Measurements from ENCODE around the gene DIRAS2. TPM values are rescaled to one million over a fixed set of nuclear protein-coding genes. Genes with fewer than 3 reads are reported as not detected.

DIRAS2 gene
- total RNA-seq, 1 donor from 2014 or later = not detected

DNA sequence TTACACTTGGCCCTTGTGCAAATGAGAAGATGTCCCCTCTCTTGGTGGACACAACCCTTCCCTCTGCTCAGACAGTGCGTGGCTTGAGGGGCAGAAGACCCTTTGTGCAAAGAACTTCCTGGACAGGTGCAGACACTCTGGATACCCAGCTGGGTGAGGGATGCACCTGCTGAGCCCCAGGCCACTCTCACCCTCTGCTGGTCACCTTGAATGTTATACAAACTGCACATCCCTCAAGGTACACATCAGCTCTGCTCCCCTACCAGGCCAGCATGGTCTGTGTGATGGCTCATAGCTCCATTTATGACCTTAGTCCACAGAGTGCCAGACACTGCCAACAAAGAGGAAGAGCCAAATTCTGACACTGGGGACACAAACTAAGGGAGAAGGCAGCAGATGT lies 3.1 kb upstream of the DIRAS2 start:
- no peaks in the 10 kb centered on the region for H3K36me3 ChIP-seq
- no peak overlapping the region for H3K4me3 ChIP-seq
- intact Hi-C loops (cut with DNase I) = no loop called here
- H3K27ac ChIP-seq = no peak overlapping the region
- peaks cover 5% of the 10 kb centered on the region in 2 donors for H3K9me3 ChIP-seq
- TF ChIP-seq, protein P1, sequence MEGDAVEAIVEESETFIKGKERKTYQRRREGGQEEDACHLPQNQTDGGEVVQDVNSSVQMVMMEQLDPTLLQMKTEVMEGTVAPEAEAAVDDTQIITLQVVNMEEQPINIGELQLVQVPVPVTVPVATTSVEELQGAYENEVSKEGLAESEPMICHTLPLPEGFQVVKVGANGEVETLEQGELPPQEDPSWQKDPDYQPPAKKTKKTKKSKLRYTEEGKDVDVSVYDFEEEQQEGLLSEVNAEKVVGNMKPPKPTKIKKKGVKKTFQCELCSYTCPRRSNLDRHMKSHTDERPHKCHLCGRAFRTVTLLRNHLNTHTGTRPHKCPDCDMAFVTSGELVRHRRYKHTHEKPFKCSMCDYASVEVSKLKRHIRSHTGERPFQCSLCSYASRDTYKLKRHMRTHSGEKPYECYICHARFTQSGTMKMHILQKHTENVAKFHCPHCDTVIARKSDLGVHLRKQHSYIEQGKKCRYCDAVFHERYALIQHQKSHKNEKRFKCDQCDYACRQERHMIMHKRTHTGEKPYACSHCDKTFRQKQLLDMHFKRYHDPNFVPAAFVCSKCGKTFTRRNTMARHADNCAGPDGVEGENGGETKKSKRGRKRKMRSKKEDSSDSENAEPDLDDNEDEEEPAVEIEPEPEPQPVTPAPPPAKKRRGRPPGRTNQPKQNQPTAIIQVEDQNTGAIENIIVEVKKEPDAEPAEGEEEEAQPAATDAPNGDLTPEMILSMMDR (IDR thresholded peaks at IDR 0.05) = no peak
- H3K27me3 ChIP-seq = no peaks in the 10 kb centered on the region
- no peak for DNase-seq (ENCODE audit: low spot score in 2 of 2)
- no peaks in the 10 kb centered on the region for H3K4me1 ChIP-seq

GRCh38 chr9:90641884-90642487 lies 638 bp downstream of the DIRAS2 start:
- no peak for DNase-seq (ENCODE audit: low spot score in 2 of 2)
- intact Hi-C loops (cut with DNase I) = no loop called here
- Histone ChIP-seq H3K4me1 (no peaks in the 10 kb centered on the region), H3K27me3 (no peaks in the 10 kb centered on the region), H3K9me3 (no peaks in the 10 kb centered on the region), H3K4me3 (peak overlapping the region in 1 of 2 donors; percentile 17), H3K27ac (no peak overlapping the region), H3K36me3 (no peaks in the 10 kb centered on the region)
- TF ChIP-seq, protein P1 (IDR thresholded peaks at IDR 0.05) = no peak

- TF ChIP-seq, protein P1 (IDR thresholded peaks at IDR 0.05) = no peak
- no peak for DNase-seq (ENCODE audit: low spot score in 2 of 2)
- Histone ChIP-seq H3K9me3 (no peaks in the 10 kb centered on the region), H3K4me1 (no peaks in the 10 kb centered on the region), H3K27me3 (no peaks in the 10 kb centered on the region), H3K4me3 (no peak overlapping the region), H3K36me3 (no peaks in the 10 kb centered on the region), H3K27ac (no peak overlapping the region)
- intact Hi-C loops (cut with DNase I) = no loop called here
Observed at GRCh38 chr9:90641086-90641485, 1.5 kb downstream of the DIRAS2 start.

DNA sequence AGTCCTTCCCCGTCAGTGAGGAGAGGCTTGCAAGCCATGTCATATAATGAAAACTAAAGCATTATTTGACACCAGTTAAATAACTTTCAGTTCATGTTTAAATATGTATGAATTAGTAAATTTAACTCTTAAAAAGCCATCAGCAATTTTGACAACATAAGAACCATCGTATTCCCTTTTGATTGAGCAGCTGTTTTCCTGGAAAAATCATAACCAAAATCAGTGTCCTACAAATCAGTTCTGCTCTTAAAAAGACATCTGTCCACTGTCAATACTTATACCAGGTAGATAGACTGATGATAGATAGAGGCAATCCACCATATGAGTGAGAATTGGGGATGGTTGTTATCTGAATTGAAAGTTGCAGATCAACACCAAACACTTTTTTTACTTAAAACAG lies 2.3 kb downstream of the DIRAS2 start:
- no peak overlapping the region for H3K27ac ChIP-seq
- no peaks in the 10 kb centered on the region for H3K4me1 ChIP-seq
- no peaks in the 10 kb centered on the region for H3K9me3 ChIP-seq
- H3K36me3 ChIP-seq = no peaks in the 10 kb centered on the region
- TF ChIP-seq, protein P1 (IDR thresholded peaks at IDR 0.05) = no peak
- no peak for DNase-seq (ENCODE audit: low spot score in 2 of 2)
- intact Hi-C loops (cut with DNase I) = no loop called here
- no peaks in the 10 kb centered on the region for H3K27me3 ChIP-seq
- no peak overlapping the region for H3K4me3 ChIP-seq

DNA sequence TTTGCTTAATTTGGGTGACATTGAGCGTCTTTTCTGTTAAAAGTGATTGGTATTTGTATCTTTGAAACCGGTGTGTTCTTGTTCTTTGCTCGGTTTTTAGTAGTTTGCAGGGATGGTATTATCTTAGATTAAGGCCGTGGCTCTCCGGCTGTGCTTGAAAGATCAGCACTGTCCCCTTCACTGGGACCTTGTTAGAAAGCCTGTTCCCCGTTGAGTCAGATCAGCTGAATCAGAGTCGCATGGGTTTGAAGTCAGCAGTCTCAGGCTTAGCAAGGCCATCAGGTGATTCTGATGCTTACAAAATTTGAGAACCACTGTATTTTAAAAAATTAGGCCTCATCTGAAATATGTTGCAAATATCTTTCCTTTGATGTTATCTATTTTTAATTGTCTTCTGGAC lies 5.0 kb downstream of the DIRAS2 start:
- Histone ChIP-seq H3K4me1 (no peaks in the 10 kb centered on the region), H3K4me3 (no peak overlapping the region), H3K27ac (no peak overlapping the region), H3K9me3 (no peaks in the 10 kb centered on the region), H3K36me3 (no peaks in the 10 kb centered on the region), H3K27me3 (no peaks in the 10 kb centered on the region)
- DNase-seq (ENCODE audit: low spot score in 2 of 2) = no peak
- TF ChIP-seq, protein P1 (IDR thresholded peaks at IDR 0.05) = no peak
- intact Hi-C loops (cut with DNase I) = no loop called here

All from ascending aorta (tissue), 2 donors.